ENCODE measurements around the gene HBD.

HBD gene

DNA sequence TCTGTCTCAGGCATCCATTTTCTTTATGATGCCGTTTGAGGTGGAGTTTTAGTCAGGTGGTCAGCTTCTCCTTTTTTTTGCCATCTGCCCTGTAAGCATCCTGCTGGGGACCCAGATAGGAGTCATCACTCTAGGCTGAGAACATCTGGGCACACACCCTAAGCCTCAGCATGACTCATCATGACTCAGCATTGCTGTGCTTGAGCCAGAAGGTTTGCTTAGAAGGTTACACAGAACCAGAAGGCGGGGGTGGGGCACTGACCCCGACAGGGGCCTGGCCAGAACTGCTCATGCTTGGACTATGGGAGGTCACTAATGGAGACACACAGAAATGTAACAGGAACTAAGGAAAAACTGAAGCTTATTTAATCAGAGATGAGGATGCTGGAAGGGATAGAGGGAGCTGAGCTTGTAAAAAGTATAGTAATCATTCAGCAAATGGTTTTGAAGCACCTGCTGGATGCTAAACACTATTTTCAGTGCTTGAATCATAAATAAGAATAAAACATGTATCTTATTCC, 46.4 kb upstream of the HBD start:
- Histone ChIP-seq H3K27ac (no peak overlapping the region), H3K4me3 (ENCODE audit: low read depth in 1 of 2, low read length in 1 of 2) (no peak overlapping the region), H3K36me3 (no peaks in the 10 kb centered on the region), H3K9me3 (no peaks in the 10 kb centered on the region), H3K27me3 (no peaks in the 10 kb centered on the region), H3K4me1 (ENCODE audit: control insufficient read depth in 1 of 2, insufficient read depth in 1 of 2, low read depth in 1 of 2, low read length in 1 of 2) (no peaks in the 10 kb centered on the region)
- TF ChIP-seq CTCF (IDR thresholded peaks at IDR 0.05) = no peak

DNA sequence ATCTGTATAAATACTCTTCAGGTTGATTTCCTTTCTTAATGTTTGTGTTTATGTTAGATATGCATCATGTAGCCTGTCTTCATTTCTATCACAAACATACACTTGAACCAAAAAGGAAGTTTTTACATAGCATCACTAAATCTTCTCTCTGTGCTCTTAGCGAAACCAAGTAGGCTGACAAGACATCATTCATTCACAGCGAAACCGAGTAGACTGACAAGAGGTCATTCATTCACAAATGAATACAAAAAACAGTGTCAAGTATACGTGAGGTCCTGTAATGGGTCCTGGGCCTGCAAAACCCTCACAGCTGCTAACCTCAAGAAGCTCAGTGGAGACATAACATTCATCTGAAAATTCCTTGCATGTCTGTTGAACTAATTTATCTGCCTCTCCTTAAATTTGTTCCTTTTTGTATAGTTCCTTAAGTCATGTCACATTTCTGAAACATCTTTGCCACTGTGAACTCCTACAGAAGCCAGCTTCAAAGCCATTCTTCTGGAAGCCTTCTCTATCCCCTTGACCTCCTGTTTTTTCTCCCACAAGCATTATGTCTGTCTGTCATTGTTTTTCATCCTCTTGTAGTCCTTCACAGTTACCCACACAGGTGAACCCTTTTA, 45.3 kb upstream of the HBD start:
- TF ChIP-seq CTCF (IDR thresholded peaks at IDR 0.05) = no peak
- Histone ChIP-seq H3K9me3 (no peaks in the 10 kb centered on the region), H3K4me3 (ENCODE audit: low read depth in 1 of 2, low read length in 1 of 2) (no peak overlapping the region), H3K36me3 (no peaks in the 10 kb centered on the region), H3K4me1 (ENCODE audit: control insufficient read depth in 1 of 2, insufficient read depth in 1 of 2, low read depth in 1 of 2, low read length in 1 of 2) (no peaks in the 10 kb centered on the region), H3K27ac (no peak overlapping the region), H3K27me3 (no peaks in the 10 kb centered on the region)

- no peak for TF ChIP-seq CTCF (IDR thresholded peaks at IDR 0.05)
- Histone ChIP-seq H3K36me3 (no peaks in the 10 kb centered on the region), H3K4me1 (ENCODE audit: control insufficient read depth in 1 of 2, insufficient read depth in 1 of 2, low read depth in 1 of 2, low read length in 1 of 2) (no peaks in the 10 kb centered on the region), H3K4me3 (ENCODE audit: low read depth in 1 of 2, low read length in 1 of 2) (no peak overlapping the region), H3K9me3 (no peaks in the 10 kb centered on the region), H3K27me3 (no peaks in the 10 kb centered on the region), H3K27ac (no peak overlapping the region)
Observed at GRCh38 chr11:5277807-5278382, 43.6 kb upstream of the HBD start.

DNA sequence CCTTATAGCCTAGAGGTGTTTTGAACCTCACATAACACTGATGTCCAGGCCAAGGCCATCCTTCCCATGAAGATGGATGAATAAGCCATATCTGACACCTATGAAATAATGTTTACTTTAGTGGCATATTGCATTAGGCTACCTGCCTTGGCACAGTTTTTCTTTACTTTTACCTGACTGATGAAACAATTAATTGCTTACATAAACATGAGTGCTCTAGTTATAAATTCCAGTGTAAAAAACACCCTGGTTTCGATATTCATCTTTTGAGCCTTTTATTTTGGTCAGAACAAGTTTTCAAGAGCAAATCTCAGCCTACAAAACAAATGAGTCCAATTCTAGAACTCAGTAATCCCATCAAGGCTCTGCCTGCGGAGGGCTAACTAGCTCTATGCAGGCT, 42.4 kb upstream of the HBD start:
- no peaks in the 10 kb centered on the region for H3K27me3 ChIP-seq
- no peak overlapping the region for H3K4me3 ChIP-seq (ENCODE audit: low read depth in 1 of 2, low read length in 1 of 2)
- no peaks in the 10 kb centered on the region for H3K4me1 ChIP-seq (ENCODE audit: control insufficient read depth in 1 of 2, insufficient read depth in 1 of 2, low read depth in 1 of 2, low read length in 1 of 2)
- no peak for TF ChIP-seq CTCF (IDR thresholded peaks at IDR 0.05)
- H3K36me3 ChIP-seq = no peaks in the 10 kb centered on the region
- no peaks in the 10 kb centered on the region for H3K9me3 ChIP-seq
- H3K27ac ChIP-seq = no peak overlapping the region

- Histone ChIP-seq H3K4me3 (ENCODE audit: low read depth in 1 of 2, low read length in 1 of 2) (no peak overlapping the region), H3K4me1 (ENCODE audit: control insufficient read depth in 1 of 2, insufficient read depth in 1 of 2, low read depth in 1 of 2, low read length in 1 of 2) (no peaks in the 10 kb centered on the region), H3K9me3 (no peaks in the 10 kb centered on the region), H3K27me3 (no peaks in the 10 kb centered on the region), H3K27ac (no peak overlapping the region), H3K36me3 (no peaks in the 10 kb centered on the region)
- TF ChIP-seq CTCF (IDR thresholded peaks at IDR 0.05) = no peak
Observed at GRCh38 chr11:5275369-5276110, 41.3 kb upstream of the HBD start.

Data from neutrophil (primary cell).